AML-193 (cell line): ENCODE results near the gene CCL25.

Experiments
- DNase-seq, 2 experiments: peaks; one replicate each; lab custom pipeline; 2025; lab: John Stamatoyannopoulos, UW

CCL25 gene

GRCh38 chr19:8110931-8111330 is 58.4 kb downstream of the CCL25 start:
- no peak for DNase-seq

- no peak for DNase-seq
Measured at GRCh38 chr19:8111376-8111775, 58.8 kb downstream of the CCL25 start.
